CD8-positive, alpha-beta memory T cell (primary cell): ENCODE measurements around the gene LGI2. TPM values are rescaled to one million over a fixed set of nuclear protein-coding genes. Genes with fewer than 3 reads are reported as not detected.

ENCODE experiments used
- CTCF ChIA-PET: fragments of 350-600 bp; sonication (Branson Sonifier 250); formaldehyde crosslinking; loops from one replicate; lab custom pipeline; 2021; ENCODE audit warnings: antibody characterized with exemption; lab: Charles Lee
- POLR2A ChIA-PET: fragments of 350-600 bp; sonication (Branson Sonifier 250); formaldehyde crosslinking; loops from one replicate; lab custom pipeline; 2021; ENCODE audit warnings: antibody characterized with exemption; lab: Charles Lee
- DNase-seq, 5 donors: peaks; one replicate each; pipeline versions ENCODE4 v3.0.0 to v3.0.0-alpha.2; 2020 to 2022; ENCODE audit warnings: mixed read lengths in 1 of 5
- H3K27ac ChIP-seq: one replicate; pipeline ENCODE4 v1.7.0; 2013; ENCODE audit warnings: low read depth, mild to moderate bottlenecking, low read length, moderate library complexity
- H3K27me3 ChIP-seq: 2 replicates; pipeline ENCODE4 v1.7.0; 2013; ENCODE audit warnings: low read length, mild to moderate bottlenecking; ENCODE audit not compliant: insufficient read depth, poor library complexity, severe bottlenecking
- H3K36me3 ChIP-seq: 2 replicates; pipeline ENCODE4 v1.7.0; 2013; ENCODE audit warnings: mild to moderate bottlenecking, low read length, moderate library complexity; ENCODE audit not compliant: insufficient read depth
- H3K4me1 ChIP-seq: 2 replicates; pipeline ENCODE4 v1.7.0; 2013; ENCODE audit warnings: mild to moderate bottlenecking, low read length, moderate library complexity; ENCODE audit not compliant: insufficient read depth
- H3K4me3 ChIP-seq: 2 replicates; pipeline ENCODE4 v1.7.0; 2013; ENCODE audit warnings: mild to moderate bottlenecking, low read length
- H3K9me3 ChIP-seq: 2 replicates; pipeline ENCODE4 v1.7.0; 2013; ENCODE audit warnings: mild to moderate bottlenecking, low read length
- H3K27ac Mint-ChIP-seq, 8 donors: one replicate each; pipeline ENCODE4 v1.8.0; 2020 to 2021; ENCODE audit warnings: mixed read lengths in 8 of 8, mild to moderate bottlenecking in 6 of 8, inconsistent platforms in 3 of 8, moderate library complexity in 3 of 8
- H3K27me3 Mint-ChIP-seq, 2 donors: one replicate each; pipeline ENCODE4 v1.8.0; 2020 to 2021; ENCODE audit warnings: mixed read lengths in 2 of 2, mild to moderate bottlenecking in 1 of 2, moderate library complexity in 1 of 2
- H3K36me3 Mint-ChIP-seq, 3 donors: one replicate each; pipeline ENCODE4 v1.8.0; 2020 to 2021; ENCODE audit warnings: mixed read lengths in 3 of 3, inconsistent platforms in 1 of 3, mild to moderate bottlenecking in 1 of 3
- H3K4me1 Mint-ChIP-seq, 3 donors: one replicate each; pipeline ENCODE4 v1.8.0; 2020 to 2021; ENCODE audit warnings: mixed read lengths in 3 of 3, inconsistent platforms in 1 of 3, mild to moderate bottlenecking in 1 of 3
- H3K4me3 Mint-ChIP-seq, 7 donors: one replicate each; pipeline ENCODE4 v1.8.0; 2020 to 2021; ENCODE audit warnings: mixed read lengths in 7 of 7, mild to moderate bottlenecking in 6 of 7, moderate library complexity in 4 of 7, inconsistent platforms in 2 of 7
- H3K9me3 Mint-ChIP-seq, 5 donors: one replicate each; pipeline ENCODE4 v1.8.0; 2020 to 2022; ENCODE audit warnings: mixed read lengths in 5 of 5, mild to moderate bottlenecking in 3 of 5, moderate library complexity in 2 of 5, inconsistent platforms in 1 of 5
- polyA plus RNA-seq: library from polyadenylated mRNA; unstranded; fragments of 300-500 nt; fragmentation: Illumina TruSeq; gene quantifications from one replicate; pipeline ENCODE4 v1.2.3, GENCODE V29; 2021
- total RNA-seq, 2 experiments: library from RNA; stranded (reverse); gene quantifications; one replicate each; pipeline ENCODE4 v1.2.3, GENCODE V29; 2021

LGI2 gene, protein sequence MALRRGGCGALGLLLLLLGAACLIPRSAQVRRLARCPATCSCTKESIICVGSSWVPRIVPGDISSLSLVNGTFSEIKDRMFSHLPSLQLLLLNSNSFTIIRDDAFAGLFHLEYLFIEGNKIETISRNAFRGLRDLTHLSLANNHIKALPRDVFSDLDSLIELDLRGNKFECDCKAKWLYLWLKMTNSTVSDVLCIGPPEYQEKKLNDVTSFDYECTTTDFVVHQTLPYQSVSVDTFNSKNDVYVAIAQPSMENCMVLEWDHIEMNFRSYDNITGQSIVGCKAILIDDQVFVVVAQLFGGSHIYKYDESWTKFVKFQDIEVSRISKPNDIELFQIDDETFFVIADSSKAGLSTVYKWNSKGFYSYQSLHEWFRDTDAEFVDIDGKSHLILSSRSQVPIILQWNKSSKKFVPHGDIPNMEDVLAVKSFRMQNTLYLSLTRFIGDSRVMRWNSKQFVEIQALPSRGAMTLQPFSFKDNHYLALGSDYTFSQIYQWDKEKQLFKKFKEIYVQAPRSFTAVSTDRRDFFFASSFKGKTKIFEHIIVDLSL
- total RNA-seq (not detected), polyA plus RNA-seq (not detected)

DNA sequence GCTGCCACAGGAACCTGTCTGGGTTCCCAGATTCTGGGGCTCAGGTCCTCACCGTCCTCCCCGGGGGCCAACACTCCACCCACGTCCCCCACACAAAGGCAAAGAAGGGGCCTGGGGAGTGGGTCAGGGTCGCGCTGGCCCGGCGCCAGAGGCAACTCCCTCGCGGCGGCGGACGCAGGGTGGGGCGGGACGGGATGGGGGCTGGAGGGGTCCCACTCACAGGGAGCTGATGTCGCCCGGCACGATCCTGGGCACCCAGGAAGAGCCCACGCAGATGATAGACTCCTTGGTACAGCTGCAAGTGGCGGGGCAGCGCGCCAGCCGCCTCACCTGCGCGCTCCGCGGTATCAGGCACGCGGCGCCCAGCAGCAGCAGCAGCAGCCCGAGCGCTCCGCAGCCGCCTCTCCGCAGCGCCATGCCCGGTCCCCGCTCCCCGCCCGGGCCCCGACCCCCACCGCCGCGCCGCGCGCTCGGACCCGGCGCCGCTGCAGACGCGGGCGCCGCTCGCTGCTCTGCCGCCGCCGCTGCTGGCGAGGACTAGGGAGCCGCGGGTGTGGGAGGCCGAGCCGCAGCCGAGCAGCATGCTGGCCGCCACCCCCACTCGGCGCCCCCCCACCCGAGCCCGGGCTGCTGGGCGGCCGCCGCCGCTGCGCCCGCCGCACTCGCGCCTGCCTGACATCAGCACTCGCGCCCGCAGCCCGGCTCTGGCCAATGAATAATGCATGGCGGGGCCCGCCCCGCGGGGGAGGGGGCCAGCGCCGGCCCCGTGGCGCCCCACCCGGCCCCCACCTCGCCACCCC is at the start of gene LGI2:
Gene LGI2, minus strand, starts transcription at position 670 of the 800 bp plus-strand sequence. Its CDS starts 253 bp downstream, at position 417.
- Histone ChIP-seq H3K36me3 (no peaks in the 10 kb centered on the region), H3K27ac (no peak within 1 kb of the TSS), H3K4me3 (no peak within 1 kb of the TSS), H3K4me1 (no peaks in the 10 kb centered on the region), H3K9me3 (no peaks in the 10 kb centered on the region), H3K27me3 (peaks cover 13% of the 10 kb centered on the region)
- ChIA-PET POLR2A (no interaction called here), CTCF (no interaction called here)
- Mint-ChIP-seq H3K4me1 (peaks cover 4 to 6% (median 5%) of the 10 kb centered on the region in 3 donors), H3K27me3 (peaks cover 34 to 75% of the 10 kb centered on the region in 2 donors), H3K36me3 (no peaks in the 10 kb centered on the region), H3K9me3 (peaks cover 0 to 5% (median 0%) of the 10 kb centered on the region in 5 donors), H3K27ac (no peak within 1 kb of the TSS), H3K4me3 (peak within 1 kb of the TSS in 6 of 7 donors; percentile 28 to 74 (median 34))
- DNase-seq, result no peak

DNA sequence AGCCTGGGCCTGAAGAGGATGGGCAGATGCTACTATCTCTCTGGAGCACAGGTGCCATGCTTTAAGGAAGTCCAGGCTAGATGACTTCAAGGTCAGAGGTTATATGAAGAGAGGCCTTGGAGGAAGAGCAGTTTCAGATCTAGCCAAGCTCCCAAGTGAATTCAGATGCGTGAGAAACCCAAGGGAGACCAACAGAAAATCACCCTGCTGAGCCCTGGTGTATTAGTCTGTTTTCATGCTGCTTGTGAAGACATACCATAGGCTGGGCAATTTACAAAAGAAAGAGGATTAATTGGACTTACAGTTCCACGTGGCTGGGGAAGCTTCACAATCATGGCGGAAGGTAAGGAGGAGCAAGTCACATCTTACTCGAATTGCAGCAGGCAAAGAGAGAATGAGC is 47.8 kb upstream of the LGI2 start:
- no peak for DNase-seq
- Mint-ChIP-seq H3K36me3 (no peaks in the 10 kb centered on the region), H3K9me3 (peaks cover 0 to 2% (median 0%) of the 10 kb centered on the region in 5 donors), H3K4me1 (no peaks in the 10 kb centered on the region), H3K4me3 (no peak overlapping the region), H3K27ac (no peak overlapping the region), H3K27me3 (peaks cover 12 to 50% of the 10 kb centered on the region in 2 donors)
- no peak overlapping the region for H3K4me3 ChIP-seq
- no peak overlapping the region for H3K27ac ChIP-seq
- H3K4me1 ChIP-seq, result no peaks in the 10 kb centered on the region
- ChIA-PET POLR2A (no interaction called here), CTCF (no interaction called here)
- no peaks in the 10 kb centered on the region for H3K9me3 ChIP-seq
- H3K27me3 ChIP-seq, result no peaks in the 10 kb centered on the region
- no peaks in the 10 kb centered on the region for H3K36me3 ChIP-seq

DNA sequence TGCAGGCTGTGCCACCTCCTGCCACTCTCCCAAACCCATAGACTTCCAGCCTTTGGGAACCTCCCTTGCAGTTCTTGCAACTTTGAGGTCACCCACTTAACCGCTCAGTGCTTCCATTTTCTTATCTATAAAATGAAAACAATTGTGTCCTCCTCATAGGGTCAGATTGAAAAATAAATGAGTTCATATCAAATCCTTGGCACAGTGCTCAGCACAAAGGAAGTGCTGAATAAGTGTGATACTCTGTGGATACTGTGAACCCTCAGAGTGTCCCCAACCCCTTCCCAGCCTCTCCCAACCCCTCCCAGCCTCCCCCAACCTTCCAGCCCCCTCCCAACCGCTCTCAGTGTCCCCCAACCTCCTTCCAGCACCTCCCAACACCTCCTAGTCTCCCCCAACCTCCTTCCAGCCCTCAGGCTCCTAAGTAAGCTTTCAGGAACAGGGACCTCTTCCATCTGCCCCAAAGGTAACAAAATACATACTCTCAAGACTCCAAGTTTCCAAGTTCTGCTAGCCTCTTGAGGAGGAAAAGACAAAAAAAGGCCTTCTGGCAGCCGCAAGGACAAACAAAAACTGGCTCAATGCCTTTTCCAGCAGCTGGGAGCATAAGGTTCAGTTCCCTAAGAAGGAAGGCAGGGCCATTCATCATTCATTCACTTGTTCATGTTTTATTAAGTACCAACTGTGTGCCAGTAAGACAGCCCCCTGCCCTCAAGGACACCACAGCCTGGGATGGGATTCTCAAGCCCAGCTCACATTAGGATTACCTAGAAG is 46.1 kb upstream of the LGI2 start:
- peaks cover 8 to 46% of the 10 kb centered on the region in 2 donors for H3K27me3 Mint-ChIP-seq
- H3K4me3 ChIP-seq, result no peak overlapping the region
- no peaks in the 10 kb centered on the region for H3K4me1 Mint-ChIP-seq
- no peak for DNase-seq
- no peaks in the 10 kb centered on the region for H3K9me3 ChIP-seq
- H3K27me3 ChIP-seq, result no peaks in the 10 kb centered on the region
- H3K36me3 ChIP-seq, result no peaks in the 10 kb centered on the region
- H3K27ac Mint-ChIP-seq, result no peak overlapping the region
- H3K36me3 Mint-ChIP-seq, result no peaks in the 10 kb centered on the region
- no peak overlapping the region for H3K4me3 Mint-ChIP-seq
- peaks cover 0 to 4% (median 0%) of the 10 kb centered on the region in 5 donors for H3K9me3 Mint-ChIP-seq
- no peaks in the 10 kb centered on the region for H3K4me1 ChIP-seq
- POLR2A ChIA-PET, result no interaction called here
- CTCF ChIA-PET, result no interaction called here
- no peak overlapping the region for H3K27ac ChIP-seq

DNA sequence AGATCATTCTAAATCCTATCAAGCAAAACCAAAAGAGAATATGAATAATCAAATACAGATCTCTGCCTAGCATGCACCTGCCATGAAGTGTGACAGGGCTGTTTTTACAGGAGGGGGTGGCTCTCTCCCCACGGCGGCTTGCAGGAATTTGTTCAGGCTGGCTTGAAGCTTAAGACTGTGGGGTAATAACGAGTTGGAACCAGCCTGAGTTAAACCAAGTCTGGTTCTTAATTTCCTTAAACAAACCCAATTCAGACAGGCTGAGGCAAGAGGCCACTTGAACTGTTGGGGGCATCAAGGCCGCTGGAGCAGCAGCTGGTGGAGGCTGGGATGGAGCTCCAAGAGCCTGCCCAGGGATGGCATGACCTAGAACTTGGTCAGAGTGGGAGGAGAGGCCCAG is 45.1 kb upstream of the LGI2 start:
- peaks cover 0 to 4% (median 0%) of the 10 kb centered on the region in 5 donors for H3K9me3 Mint-ChIP-seq
- ChIA-PET POLR2A (no interaction called here), CTCF (no interaction called here)
- peaks cover 8 to 48% of the 10 kb centered on the region in 2 donors for H3K27me3 Mint-ChIP-seq
- Histone ChIP-seq H3K27me3 (no peaks in the 10 kb centered on the region), H3K9me3 (no peaks in the 10 kb centered on the region), H3K4me3 (no peak overlapping the region), H3K27ac (no peak overlapping the region), H3K36me3 (no peaks in the 10 kb centered on the region), H3K4me1 (no peaks in the 10 kb centered on the region)
- no peaks in the 10 kb centered on the region for H3K4me1 Mint-ChIP-seq
- H3K36me3 Mint-ChIP-seq, result no peaks in the 10 kb centered on the region
- H3K27ac Mint-ChIP-seq, result no peak overlapping the region
- H3K4me3 Mint-ChIP-seq, result no peak overlapping the region
- no peak for DNase-seq

DNA sequence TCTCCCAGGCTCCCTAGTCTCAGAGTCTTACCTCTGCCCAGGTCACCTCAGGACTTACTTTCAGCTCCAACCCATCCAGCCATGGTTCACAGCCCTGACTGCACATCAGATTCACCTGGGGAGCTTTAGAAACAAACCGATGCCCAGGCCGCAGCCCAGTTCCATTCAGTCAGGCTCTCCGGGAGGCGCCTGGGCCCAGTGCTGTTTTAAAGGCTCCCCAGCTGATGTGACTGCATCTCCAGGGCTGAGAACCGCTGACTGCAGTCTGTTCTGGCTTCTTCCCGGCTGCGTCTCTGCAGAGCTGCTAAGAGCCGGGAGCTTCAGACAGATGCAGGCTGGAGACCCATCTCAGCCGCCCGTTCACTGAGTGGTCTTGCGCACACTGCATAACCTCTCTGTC is 44.4 kb upstream of the LGI2 start:
- Histone ChIP-seq H3K9me3 (no peaks in the 10 kb centered on the region), H3K27ac (no peak overlapping the region), H3K27me3 (no peaks in the 10 kb centered on the region), H3K36me3 (no peaks in the 10 kb centered on the region), H3K4me1 (no peaks in the 10 kb centered on the region), H3K4me3 (no peak overlapping the region)
- CTCF ChIA-PET, result no interaction called here
- peaks cover 0 to 4% (median 0%) of the 10 kb centered on the region in 5 donors for H3K9me3 Mint-ChIP-seq
- no peak overlapping the region for H3K27ac Mint-ChIP-seq
- POLR2A ChIA-PET, result no interaction called here
- H3K4me3 Mint-ChIP-seq, result no peak overlapping the region
- H3K36me3 Mint-ChIP-seq, result no peaks in the 10 kb centered on the region
- H3K27me3 Mint-ChIP-seq, result peaks cover 8 to 52% of the 10 kb centered on the region in 2 donors
- no peak for DNase-seq
- no peaks in the 10 kb centered on the region for H3K4me1 Mint-ChIP-seq

DNA sequence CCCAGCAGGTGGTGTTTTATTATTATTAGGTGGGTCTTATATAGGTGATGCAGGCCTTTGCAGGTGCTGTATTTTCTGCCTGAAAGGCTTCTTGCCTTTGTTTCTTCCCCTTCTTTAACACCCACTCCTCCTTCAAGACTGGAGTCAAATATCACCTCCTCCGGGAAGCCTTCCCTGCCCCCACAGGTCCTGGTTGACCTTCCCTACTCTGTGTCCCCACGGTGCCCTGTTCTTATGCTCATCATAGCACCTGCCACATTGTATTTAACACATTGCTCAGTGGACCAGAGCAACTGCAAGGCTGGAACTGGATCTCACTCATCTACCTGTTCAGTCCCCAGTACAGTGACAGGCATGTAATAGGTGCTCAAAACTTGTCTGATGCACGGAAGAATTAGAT is 39.8 kb upstream of the LGI2 start:
- Histone ChIP-seq H3K9me3 (no peaks in the 10 kb centered on the region), H3K4me3 (no peak overlapping the region), H3K4me1 (no peaks in the 10 kb centered on the region), H3K27me3 (no peaks in the 10 kb centered on the region), H3K27ac (no peak overlapping the region), H3K36me3 (no peaks in the 10 kb centered on the region)
- H3K9me3 Mint-ChIP-seq, result peaks cover 0 to 7% (median 0%) of the 10 kb centered on the region in 5 donors
- H3K27me3 Mint-ChIP-seq, result peaks cover 6 to 35% of the 10 kb centered on the region in 2 donors
- no peak overlapping the region for H3K4me3 Mint-ChIP-seq
- ChIA-PET POLR2A (no interaction called here), CTCF (no interaction called here)
- no peak for DNase-seq
- no peak overlapping the region for H3K27ac Mint-ChIP-seq
- H3K36me3 Mint-ChIP-seq, result no peaks in the 10 kb centered on the region
- H3K4me1 Mint-ChIP-seq, result no peaks in the 10 kb centered on the region

DNA sequence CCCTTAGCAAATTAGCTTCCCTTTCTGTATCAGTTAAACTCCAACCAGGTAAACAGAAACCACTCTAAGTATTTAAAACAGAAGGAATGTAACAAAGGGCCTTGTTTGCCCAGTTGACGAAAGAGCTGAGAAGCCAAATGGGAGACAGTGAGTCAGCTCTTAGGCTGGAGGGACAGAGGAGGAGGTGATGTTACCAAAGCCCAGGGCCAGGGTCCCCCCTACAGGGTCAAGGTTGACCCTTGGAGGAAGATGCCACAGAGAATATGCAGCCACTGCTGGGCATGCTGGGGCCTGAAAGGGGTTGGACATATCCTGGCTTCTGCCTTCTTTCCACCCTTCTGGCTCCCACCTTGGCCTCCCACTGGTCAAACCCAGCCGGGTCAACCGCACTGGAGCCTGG is 38.3 kb upstream of the LGI2 start:
- POLR2A ChIA-PET, result no interaction called here
- H3K9me3 Mint-ChIP-seq, result peaks cover 0 to 7% (median 0%) of the 10 kb centered on the region in 5 donors
- Histone ChIP-seq H3K4me3 (no peak overlapping the region), H3K27me3 (no peaks in the 10 kb centered on the region), H3K36me3 (no peaks in the 10 kb centered on the region), H3K27ac (no peak overlapping the region), H3K9me3 (no peaks in the 10 kb centered on the region), H3K4me1 (no peaks in the 10 kb centered on the region)
- CTCF ChIA-PET, result interaction anchor here (1.1 kb wide), 1 partner anchor 14 kb away, joined by 3 read pairs; no protein-coding TSS in a partner anchor
- H3K4me1 Mint-ChIP-seq, result no peaks in the 10 kb centered on the region
- H3K27ac Mint-ChIP-seq, result no peak overlapping the region
- no peaks in the 10 kb centered on the region for H3K36me3 Mint-ChIP-seq
- H3K27me3 Mint-ChIP-seq, result peaks cover 10 to 31% of the 10 kb centered on the region in 2 donors
- DNase-seq, result no peak
- no peak overlapping the region for H3K4me3 Mint-ChIP-seq
